AG04449 (cell line): Measurements from ENCODE around the gene SPATA9.
"Not testable (repeated sequence)": the region's sequence is repeated elsewhere in the genome, so short reads cannot be mapped to it uniquely, and the experiment has no call there.

ENCODE experiments used
- CTCF ChIA-PET: fragments of 350-600 bp; formaldehyde crosslinking; extraction: SDS; loops from one replicate; lab custom pipeline; 2021; ENCODE audit warnings: antibody characterized with exemption; lab: Yijun Ruan, JAX
- POLR2A ChIA-PET: fragments of 400-600, 350-600 bp; formaldehyde crosslinking; extraction: SDS; loops from one replicate; lab custom pipeline; 2020; ENCODE audit warnings: antibody characterized with exemption, inconsistent platforms; lab: Yijun Ruan, JAX
- DNase-seq: peaks from one replicate; pipeline ENCODE4 v3.0.0-alpha.2; 2010; ENCODE audit warnings: low read depth, low spot score
- H3K4me3 ChIP-seq: 2 replicates; pipeline ENCODE4 v1.5.1; 2011; ENCODE audit warnings: low read depth, mild to moderate bottlenecking, control low read depth, low read length
- CTCF ChIP-seq: IDR thresholded peaks from one replicate; pipeline ENCODE4 v1.5.1; 2011; ENCODE audit warnings: mild to moderate bottlenecking, moderate library complexity, low read length, control low read depth, inconsistent platforms; ENCODE audit not compliant: insufficient read depth; ENCODE audit errors: missing control alignments

The SPATA9 gene

GRCh38 chr5:95644351-95645042, 38.3 kb downstream of the SPATA9 start:
- H3K4me3 ChIP-seq: no peak overlapping the region
- no peak for DNase-seq
- CTCF ChIA-PET: interaction anchor here (0.7 to 8.4 kb wide), 37 partner anchors 10 to 696 kb away, joined by 3 to 222 read pairs (median 4); partner anchors contain the start of gene RHOBTB3
- peak; percentile 67 for TF ChIP-seq CTCF
- POLR2A ChIA-PET: no interaction called here

GRCh38 chr5:95643152-95643551, 39.6 kb downstream of the SPATA9 start:
- ChIA-PET POLR2A (no interaction called here), CTCF (interaction anchor here (0.7 to 8.4 kb wide), 17 partner anchors 9 to 209 kb away, joined by 3 to 222 read pairs (median 6); no protein-coding TSS in a partner anchor)
- DNase-seq: no peak
- TF ChIP-seq CTCF: no peak
- no peak overlapping the region for H3K4me3 ChIP-seq

GRCh38 chr5:95641741-95642220, 41.0 kb downstream of the SPATA9 start:
- H3K4me3 ChIP-seq: no peak overlapping the region
- POLR2A ChIA-PET: no interaction called here
- no peak for TF ChIP-seq CTCF
- DNase-seq: no peak
- CTCF ChIA-PET: interaction anchor here (0.9 to 8.4 kb wide), 11 partner anchors 8 to 216 kb away, joined by 3 to 222 read pairs (median 5); no protein-coding TSS in a partner anchor

GRCh38 chr5:95638632-95639031, 44.2 kb downstream of the SPATA9 start:
- H3K4me3 ChIP-seq: no peak overlapping the region
- ChIA-PET CTCF (interaction anchor here (0.7 to 1.5 kb wide), 2 partner anchors 208 to 210 kb away, joined by 3 to 7 read pairs; no protein-coding TSS in a partner anchor), POLR2A (no interaction called here)
- TF ChIP-seq CTCF: no peak
- DNase-seq: no peak

GRCh38 chr5:95634081-95634480, 48.7 kb downstream of the SPATA9 start:
- TF ChIP-seq CTCF: no peak
- no peak overlapping the region for H3K4me3 ChIP-seq
- ChIA-PET POLR2A (no interaction called here), CTCF (interaction anchor here (2.8 kb wide), 1 partner anchor 10 kb away, joined by 26 read pairs; no protein-coding TSS in a partner anchor)
- DNase-seq: no peak

GRCh38 chr5:95633671-95634070, 49.1 kb downstream of the SPATA9 start:
- no peak for TF ChIP-seq CTCF
- ChIA-PET POLR2A (no interaction called here), CTCF (interaction anchor here (2.8 kb wide), 1 partner anchor 10 kb away, joined by 26 read pairs; no protein-coding TSS in a partner anchor)
- no peak overlapping the region for H3K4me3 ChIP-seq
- no peak for DNase-seq

GRCh38 chr5:95632942-95633341, 49.8 kb downstream of the SPATA9 start:
- DNase-seq, POLR2A ChIA-PET, H3K4me3 ChIP-seq: not testable (repeated sequence)
- CTCF ChIA-PET: interaction anchor here (0.7 to 2.4 kb wide), 2 partner anchors 9 to 31 kb away, joined by 3 to 18 read pairs; no protein-coding TSS in a partner anchor
